ENCODE measurements around the gene PI4KB. TPM values are rescaled to one million over a fixed set of nuclear protein-coding genes. Genes with fewer than 3 reads are reported as not detected.

PI4KB gene
- total and polyA plus RNA-seq, 2 of the 13 experiments (the other 11 are each of a cell fraction or from before 2014, with no cell fraction given), result 19.5 to 29.3 TPM

GRCh38 chr1:151369621-151370048 is 42.4 kb upstream of the PI4KB start (continued):
- TF ChIP-seq, protein P1, sequence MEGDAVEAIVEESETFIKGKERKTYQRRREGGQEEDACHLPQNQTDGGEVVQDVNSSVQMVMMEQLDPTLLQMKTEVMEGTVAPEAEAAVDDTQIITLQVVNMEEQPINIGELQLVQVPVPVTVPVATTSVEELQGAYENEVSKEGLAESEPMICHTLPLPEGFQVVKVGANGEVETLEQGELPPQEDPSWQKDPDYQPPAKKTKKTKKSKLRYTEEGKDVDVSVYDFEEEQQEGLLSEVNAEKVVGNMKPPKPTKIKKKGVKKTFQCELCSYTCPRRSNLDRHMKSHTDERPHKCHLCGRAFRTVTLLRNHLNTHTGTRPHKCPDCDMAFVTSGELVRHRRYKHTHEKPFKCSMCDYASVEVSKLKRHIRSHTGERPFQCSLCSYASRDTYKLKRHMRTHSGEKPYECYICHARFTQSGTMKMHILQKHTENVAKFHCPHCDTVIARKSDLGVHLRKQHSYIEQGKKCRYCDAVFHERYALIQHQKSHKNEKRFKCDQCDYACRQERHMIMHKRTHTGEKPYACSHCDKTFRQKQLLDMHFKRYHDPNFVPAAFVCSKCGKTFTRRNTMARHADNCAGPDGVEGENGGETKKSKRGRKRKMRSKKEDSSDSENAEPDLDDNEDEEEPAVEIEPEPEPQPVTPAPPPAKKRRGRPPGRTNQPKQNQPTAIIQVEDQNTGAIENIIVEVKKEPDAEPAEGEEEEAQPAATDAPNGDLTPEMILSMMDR (CRISPR knock-in tag; IDR thresholded peaks at IDR 0.05), result no peak
- no peak for TF ChIP-seq ZNF597 (CRISPR knock-in tag; IDR thresholded peaks at IDR 0.05)
- TF ChIP-seq NR3C1 (CRISPR knock-in tag; IDR thresholded peaks at IDR 0.05), result no peak
- TF ChIP-seq ZNF232 (CRISPR knock-in tag; IDR thresholded peaks at IDR 0.05; ENCODE audit: borderline replicate concordance), result no peak
- TF ChIP-seq ZNF160 (CRISPR knock-in tag; IDR thresholded peaks at IDR 0.05), result no peak
- TF ChIP-seq CREM (IDR thresholded peaks at IDR 0.05), result no peak
- no peak for TF ChIP-seq CREM (CRISPR knock-in tag; IDR thresholded peaks at IDR 0.05)
- TF ChIP-seq CC2D1A (CRISPR knock-in tag; IDR thresholded peaks at IDR 0.05), result no peak
- TF ChIP-seq ZNF572 (CRISPR knock-in tag; IDR thresholded peaks at IDR 0.05), result no peak
- no peak for TF ChIP-seq ZNF574 (CRISPR knock-in tag; IDR thresholded peaks at IDR 0.05)

All from HepG2 (cell line).